Adrenal gland (tissue), 12 donors: Measurements from ENCODE around the gene INO80. TPM values are rescaled to one million over a fixed set of nuclear protein-coding genes. Genes with fewer than 3 reads are reported as not detected.

Experiments used
- DNase-seq, 7 donors: peaks; one replicate each; pipeline ENCODE4 v3.0.0-alpha.2; 2019 to 2020
- H3K27ac ChIP-seq, 5 donors: fragments of 200-600 bp; sonication (generic) in 4 of 5; 1 replicate in 3 of 5; 2 replicates in 2 of 5; pipeline versions ENCODE4 v1.5.1 to v1.8.0; 2016 to 2020; ENCODE audit warnings: mild to moderate bottlenecking in 1 of 5
- H3K27me3 ChIP-seq: fragments of 200-600 bp; 2 replicates; pipeline ENCODE4 v1.8.0; 2021
- H3K36me3 ChIP-seq, 2 donors: fragments of 200-600 bp; replicated peaks in 1 of 2; 1 replicate in 1 of 2; 2 replicates in 1 of 2; pipeline versions ENCODE4 v1.5.1 to v1.8.0; 2018 to 2022
- H3K4me1 ChIP-seq, 2 donors: fragments of 200-600 bp; replicated peaks in 1 of 2; 1 replicate in 1 of 2; 2 replicates in 1 of 2; pipeline versions ENCODE4 v1.5.1 to v1.8.0; 2018 to 2021
- H3K4me3 ChIP-seq, 4 donors: fragments of 200-600 bp; sonication (generic) in 3 of 4; one replicate each; pipeline ENCODE4 v1.5.1; 2016 to 2018
- H3K9me3 ChIP-seq, 3 donors: fragments of 200-600 bp; sonication (generic) in 1 of 3; replicated peaks in 1 of 3; 1 replicate in 2 of 3; 2 replicates in 1 of 3; pipeline versions ENCODE4 v1.5.1 to v1.8.0; 2016 to 2021
- POLR2A ChIP-seq, 2 donors: fragments of 450-650 bp; IDR thresholded peaks; one replicate each; pipeline ENCODE4 v1.6.1; 2017; ENCODE audit warnings: antibody characterized with exemption in 2 of 2, mild to moderate bottlenecking in 2 of 2, moderate library complexity in 1 of 2
- WGBS, 4 donors: extraction: QIAGEN DNeasy Blood & Tissue Kit in 2 of 4; methylation state at CpG; one replicate each; pipeline versions ENCODE4 v1.1.5 to v1.1.7; 2013 to 2017; 5-methylcytosine and 5-hydroxymethylcytosine counted together
- intact Hi-C, 2 donors: fragments of 100-400 bp; cut with DNase I; formaldehyde crosslinking; loops; one replicate each; pipeline versions ENCODE4 v1.14.1 to v1.15.0; 2022 to 2023
- polyA plus RNA-seq, 3 donors: library from polyadenylated mRNA; stranded (reverse); fragments of 200-250 nt in 2 of 3; fragments of 350-450 nt in 1 of 3; fragmentation: Illumina TruSeq in 1 of 3; extraction: RNeasy Lipid Tissue Mini Kit (QIAGEN cat#74804) in 1 of 3; gene quantifications; one replicate each; pipeline ENCODE4 v1.2.3, GENCODE V29; 2013 to 2014
- total RNA-seq, 9 donors: library from RNA; depleted of rRNA in 4 of 9; stranded (reverse); fragments of >200 nt in 4 of 9; fragments of 120-200 nt in 1 of 9; fragmentation: NEBNext Ultra II Directional in 1 of 9; extraction: Animal tissue kit (Norgen Biotek cat#: 25700) in 1 of 9; gene quantifications; one replicate each; pipeline versions ENCODE4 v1.1.0 to v1.2.4, GENCODE V29; 2013 to 2023
- TF ChIP-seq, protein P1 (sequence below), 6 experiments: fragments of 450-650 bp in 4 of 6; fragments of 200-600 bp in 2 of 6; sonication (generic) in 1 of 6; IDR thresholded peaks; 1 replicate in 5 of 6; 2 replicates in 1 of 6; pipeline versions ENCODE4 v1.5.1 to v1.8.0; 2016 to 2021; ENCODE audit warnings: antibody characterized with exemption in 6 of 6, mild to moderate bottlenecking in 2 of 6, moderate library complexity in 1 of 6
- donor health status: healthy with polysubstance abuse.
- donor health status: Bipolar disorder and iron deficiency.
- donor health status: DM: yes; HTN: yes; CAD: no.
- donor health status: DM: no; HTN: no; CAD: no.
- donor health status: DM: no; HTN: no; CAD: no.
- donor health status: DM: yes; HTN: yes; CAD: no.

Gene INO80
- total and polyA plus RNA-seq, 12 donors: 5.4 to 25.0 (median 17.7) TPM

GRCh38 chr15:40936234-40936708 is 179.8 kb downstream of the INO80 start:
- Histone ChIP-seq H3K27ac (no peak overlapping the region), H3K36me3 (no peaks in the 10 kb centered on the region), H3K9me3 (no peaks in the 10 kb centered on the region), H3K4me3 (no peak overlapping the region), H3K4me1 (peaks cover 7 to 15% of the 10 kb centered on the region in 2 donors), H3K27me3 (peaks cover 11% of the 10 kb centered on the region)
- intact Hi-C loops: no loop called here
- no peak for DNase-seq
- TF ChIP-seq, protein P1, sequence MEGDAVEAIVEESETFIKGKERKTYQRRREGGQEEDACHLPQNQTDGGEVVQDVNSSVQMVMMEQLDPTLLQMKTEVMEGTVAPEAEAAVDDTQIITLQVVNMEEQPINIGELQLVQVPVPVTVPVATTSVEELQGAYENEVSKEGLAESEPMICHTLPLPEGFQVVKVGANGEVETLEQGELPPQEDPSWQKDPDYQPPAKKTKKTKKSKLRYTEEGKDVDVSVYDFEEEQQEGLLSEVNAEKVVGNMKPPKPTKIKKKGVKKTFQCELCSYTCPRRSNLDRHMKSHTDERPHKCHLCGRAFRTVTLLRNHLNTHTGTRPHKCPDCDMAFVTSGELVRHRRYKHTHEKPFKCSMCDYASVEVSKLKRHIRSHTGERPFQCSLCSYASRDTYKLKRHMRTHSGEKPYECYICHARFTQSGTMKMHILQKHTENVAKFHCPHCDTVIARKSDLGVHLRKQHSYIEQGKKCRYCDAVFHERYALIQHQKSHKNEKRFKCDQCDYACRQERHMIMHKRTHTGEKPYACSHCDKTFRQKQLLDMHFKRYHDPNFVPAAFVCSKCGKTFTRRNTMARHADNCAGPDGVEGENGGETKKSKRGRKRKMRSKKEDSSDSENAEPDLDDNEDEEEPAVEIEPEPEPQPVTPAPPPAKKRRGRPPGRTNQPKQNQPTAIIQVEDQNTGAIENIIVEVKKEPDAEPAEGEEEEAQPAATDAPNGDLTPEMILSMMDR (IDR thresholded peaks at IDR 0.05): no peak
- no peak for TF ChIP-seq POLR2A (IDR thresholded peaks at IDR 0.05)
- WGBS, 4 donors: 63 to 87% (median 75%) methylated on average over 17 to 31 of the region's 31 CpGs

GRCh38 chr15:40934457-40934856 is 181.6 kb downstream of the INO80 start:
- DNase-seq: no peak
- WGBS, 4 donors: 88 to 100% (median 94%) methylated on average over 5 to 6 of the region's 6 CpGs; no CpG with 5 or more reads in 1 of the 4 donors
- H3K27ac ChIP-seq: no peak overlapping the region
- H3K36me3 ChIP-seq: no peaks in the 10 kb centered on the region
- intact Hi-C loops: no loop called here
- H3K27me3 ChIP-seq: peaks cover 26% of the 10 kb centered on the region
- H3K4me3 ChIP-seq: no peak overlapping the region
- TF ChIP-seq, protein P1 (IDR thresholded peaks at IDR 0.05): no peak
- TF ChIP-seq POLR2A (IDR thresholded peaks at IDR 0.05): no peak
- no peaks in the 10 kb centered on the region for H3K9me3 ChIP-seq
- H3K4me1 ChIP-seq: peaks cover 12 to 17% of the 10 kb centered on the region in 2 donors

DNA sequence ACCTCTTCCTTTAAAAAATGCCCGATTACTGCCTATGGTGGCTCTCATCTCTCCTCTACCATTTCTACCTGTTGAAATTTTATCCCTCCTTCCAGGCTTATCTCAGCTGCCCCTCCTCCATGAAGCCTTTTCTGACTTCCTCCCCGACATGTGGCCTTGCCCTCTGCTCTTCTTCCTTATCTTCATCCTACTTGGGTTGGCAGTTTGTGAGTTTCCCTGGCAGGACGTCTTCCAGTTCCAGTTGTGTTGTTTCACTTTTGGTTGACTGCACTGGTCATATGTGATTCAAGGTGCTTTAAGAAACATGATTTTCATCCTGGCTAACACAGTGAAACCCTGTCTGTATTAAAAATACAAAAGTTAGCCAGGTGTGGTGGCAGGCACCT is 182.6 kb downstream of the INO80 start:
- Histone ChIP-seq H3K36me3 (no peaks in the 10 kb centered on the region), H3K9me3 (no peaks in the 10 kb centered on the region), H3K27ac (no peak overlapping the region), H3K4me3 (no peak overlapping the region), H3K27me3 (peaks cover 35% of the 10 kb centered on the region), H3K4me1 (peaks cover 22 to 26% of the 10 kb centered on the region in 2 donors)
- intact Hi-C loops: no loop called here
- TF ChIP-seq POLR2A (IDR thresholded peaks at IDR 0.05): no peak
- TF ChIP-seq, protein P1 (IDR thresholded peaks at IDR 0.05): no peak
- WGBS, 4 donors: 39 to 53% (median 45%) methylated on average over 3 of the region's 3 CpGs
- DNase-seq: peak in 1 of 7 donors; percentile 35

GRCh38 chr15:40932649-40933516 is 183.2 kb downstream of the INO80 start:
- 64 to 73% (median 70%) methylated on average over 9 to 11 of the region's 11 CpGs for WGBS, 4 donors
- Histone ChIP-seq H3K4me1 (peaks cover 28 to 33% of the 10 kb centered on the region in 2 donors), H3K27me3 (peaks cover 41% of the 10 kb centered on the region), H3K36me3 (no peaks in the 10 kb centered on the region), H3K4me3 (no peak overlapping the region), H3K9me3 (no peaks in the 10 kb centered on the region), H3K27ac (no peak overlapping the region)
- TF ChIP-seq POLR2A (IDR thresholded peaks at IDR 0.05): no peak
- DNase-seq: no peak
- intact Hi-C loops: no loop called here
